ENCODE data around the gene ZSCAN5A. TPM values are rescaled to one million over a fixed set of nuclear protein-coding genes. Genes with fewer than 3 reads are reported as not detected.

The ZSCAN5A gene
- total and polyA plus RNA-seq, 9 of the 15 experiments (the other 6 are each of a cell fraction or from before 2014, with no cell fraction given): 5.8 to 15.3 (median 11.8) TPM

- TF ChIP-seq PTRF (tag; IDR thresholded peaks at IDR 0.05) (no peak), RB1 (IDR thresholded peaks at IDR 0.05; ENCODE audit: low read depth) (no peak), MAZ (CRISPR knock-in tag; conservative IDR thresholded peaks at IDR 0.05 in 1 of 2, IDR thresholded peaks at IDR 0.05 in 1 of 2) (no peak; a peak in 1 of 4 replicates), BCOR (IDR thresholded peaks at IDR 0.05) (peak; percentile 63), MCM5 (IDR thresholded peaks at IDR 0.05; ENCODE audit: low read depth) (no peak), STAG1 (CRISPR knock-in tag; IDR thresholded peaks at IDR 0.05; ENCODE audit: borderline replicate concordance) (no peak), GMEB1 (CRISPR knock-in tag; IDR thresholded peaks at IDR 0.05) (no peak; the same call in 1 of the 2 replicates), TCF7 (IDR thresholded peaks at IDR 0.05; ENCODE audit: borderline replicate concordance) (no peak), ZNF717 (CRISPR knock-in tag; IDR thresholded peaks at IDR 0.05) (no peak), CSDE1 (IDR thresholded peaks at IDR 0.05) (peak in 1 of 2 experiments; percentile 63; a peak in 1 of 4 replicates), PML (IDR thresholded peaks at IDR 0.05; ENCODE audit: low read length) (no peak), ELK1 (CRISPR knock-in tag; IDR thresholded peaks at IDR 0.05) (no peak), ATF7 (IDR thresholded peaks at IDR 0.05) (peak; percentile 28), CCAR2 (IDR thresholded peaks at IDR 0.05; ENCODE audit: low read depth, low read length) (no peak), NRF1 (conservative IDR thresholded peaks at IDR 0.05 in 1 of 2, IDR thresholded peaks at IDR 0.05 in 1 of 2) (peak; percentile 96 to 97), ZFP1 (CRISPR knock-in tag; IDR thresholded peaks at IDR 0.05) (no peak), FOXJ2 (tag; IDR thresholded peaks at IDR 0.05) (peak; percentile 90; the same call in 1 of the 2 replicates), ZNF165 (CRISPR knock-in tag; IDR thresholded peaks at IDR 0.05; ENCODE audit: borderline replicate concordance) (no peak), NCOA1 (IDR thresholded peaks at IDR 0.05; ENCODE audit: low read depth) (no peak), NR2C1 (IDR thresholded peaks at IDR 0.05) (no peak), NR2C1 (tag; IDR thresholded peaks at IDR 0.05) (no peak), FOS (IDR thresholded peaks at IDR 0.05; ENCODE audit: extremely low read depth, insufficient read length) (no peak), SMC3 (conservative IDR thresholded peaks at IDR 0.05; ENCODE audit: insufficient read depth, low read depth, low read length) (no peak), SRSF9 (IDR thresholded peaks at IDR 0.05; ENCODE audit: borderline replicate concordance, low read depth, low read length) (no peak), NELFE (IDR thresholded peaks at IDR 0.05; ENCODE audit: insufficient read depth, insufficient read length) (no peak), GABPA (tag; conservative IDR thresholded peaks at IDR 0.05; ENCODE audit: low read depth) (peak; percentile 97), FOXK1 (CRISPR knock-in tag; IDR thresholded peaks at IDR 0.05; ENCODE audit: borderline replicate concordance) (no peak), ETS2 (tag; IDR thresholded peaks at IDR 0.05; ENCODE audit: borderline replicate concordance, poor library complexity, severe bottlenecking) (no peak)
- TF ChIP-seq, protein P1, sequence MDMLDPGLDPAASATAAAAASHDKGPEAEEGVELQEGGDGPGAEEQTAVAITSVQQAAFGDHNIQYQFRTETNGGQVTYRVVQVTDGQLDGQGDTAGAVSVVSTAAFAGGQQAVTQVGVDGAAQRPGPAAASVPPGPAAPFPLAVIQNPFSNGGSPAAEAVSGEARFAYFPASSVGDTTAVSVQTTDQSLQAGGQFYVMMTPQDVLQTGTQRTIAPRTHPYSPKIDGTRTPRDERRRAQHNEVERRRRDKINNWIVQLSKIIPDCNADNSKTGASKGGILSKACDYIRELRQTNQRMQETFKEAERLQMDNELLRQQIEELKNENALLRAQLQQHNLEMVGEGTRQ (CRISPR knock-in tag; IDR thresholded peaks at IDR 0.05): peak; percentile 87
Observed at GRCh38 chr19:56315077-56315828, 614 bp upstream of the ZSCAN5A start (continued).

All from K562 (cell line).